Measurements from ENCODE around the gene CHRND.

DNA sequence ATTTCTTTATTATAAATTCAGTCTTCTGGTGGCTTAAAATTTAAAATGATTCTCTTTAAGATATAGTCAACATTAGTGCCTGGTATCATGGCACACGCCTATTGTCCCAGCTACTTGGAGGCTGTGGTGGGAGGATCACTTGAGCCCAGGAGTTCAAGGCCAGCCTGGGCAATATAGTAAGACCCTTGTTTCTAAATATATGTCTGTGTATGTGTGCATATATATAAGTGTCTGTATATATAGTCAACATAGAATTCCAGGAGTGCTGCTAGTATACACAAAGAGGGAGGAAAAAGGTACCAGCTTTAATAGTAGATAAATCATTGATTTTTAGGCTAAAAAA is 49.4 kb downstream of the CHRND start:
- TF ChIP-seq SMC3 (IDR thresholded peaks at IDR 0.05; ENCODE audit: low read depth, low read length) (no peak), CTCF (conservative IDR thresholded peaks at IDR 0.05; ENCODE audit: low read depth, low read length) (no peak), POLR2A (IDR thresholded peaks at IDR 0.05; ENCODE audit: low read depth, low read length) (no peak), CEBPB (IDR thresholded peaks at IDR 0.05; ENCODE audit: low read depth, low read length) (no peak), MXI1 (IDR thresholded peaks at IDR 0.05; ENCODE audit: borderline replicate concordance, low read depth, low read length) (no peak), MAFK (IDR thresholded peaks at IDR 0.05; ENCODE audit: low read depth, low read length) (no peak), BHLHE40 (IDR thresholded peaks at IDR 0.05; ENCODE audit: low read depth, low read length) (no peak), NFE2L2 (IDR thresholded peaks at IDR 0.05; ENCODE audit: low read depth, low read length) (no peak), RFX5 (IDR thresholded peaks at IDR 0.05; ENCODE audit: low read depth, low read length) (no peak), RAD21 (IDR thresholded peaks at IDR 0.05; ENCODE audit: low read length) (no peak), FOS (IDR thresholded peaks at IDR 0.05; ENCODE audit: low read depth, low read length) (no peak)
- TF ChIP-seq, protein P1, sequence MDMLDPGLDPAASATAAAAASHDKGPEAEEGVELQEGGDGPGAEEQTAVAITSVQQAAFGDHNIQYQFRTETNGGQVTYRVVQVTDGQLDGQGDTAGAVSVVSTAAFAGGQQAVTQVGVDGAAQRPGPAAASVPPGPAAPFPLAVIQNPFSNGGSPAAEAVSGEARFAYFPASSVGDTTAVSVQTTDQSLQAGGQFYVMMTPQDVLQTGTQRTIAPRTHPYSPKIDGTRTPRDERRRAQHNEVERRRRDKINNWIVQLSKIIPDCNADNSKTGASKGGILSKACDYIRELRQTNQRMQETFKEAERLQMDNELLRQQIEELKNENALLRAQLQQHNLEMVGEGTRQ (IDR thresholded peaks at IDR 0.05; ENCODE audit: low read depth, low read length) = no peak
- TF ChIP-seq, protein P2, sequence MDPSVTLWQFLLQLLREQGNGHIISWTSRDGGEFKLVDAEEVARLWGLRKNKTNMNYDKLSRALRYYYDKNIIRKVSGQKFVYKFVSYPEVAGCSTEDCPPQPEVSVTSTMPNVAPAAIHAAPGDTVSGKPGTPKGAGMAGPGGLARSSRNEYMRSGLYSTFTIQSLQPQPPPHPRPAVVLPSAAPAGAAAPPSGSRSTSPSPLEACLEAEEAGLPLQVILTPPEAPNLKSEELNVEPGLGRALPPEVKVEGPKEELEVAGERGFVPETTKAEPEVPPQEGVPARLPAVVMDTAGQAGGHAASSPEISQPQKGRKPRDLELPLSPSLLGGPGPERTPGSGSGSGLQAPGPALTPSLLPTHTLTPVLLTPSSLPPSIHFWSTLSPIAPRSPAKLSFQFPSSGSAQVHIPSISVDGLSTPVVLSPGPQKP (IDR thresholded peaks at IDR 0.05; ENCODE audit: borderline replicate concordance, low read depth, low read length) = no peak
